Measurements from ENCODE around the gene CNNM3. TPM values are rescaled to one million over a fixed set of nuclear protein-coding genes. Genes with fewer than 3 reads are reported as not detected.

CNNM3 gene
- total RNA-seq, 1 donor from 2014 or later, result 32.6 TPM

DNA sequence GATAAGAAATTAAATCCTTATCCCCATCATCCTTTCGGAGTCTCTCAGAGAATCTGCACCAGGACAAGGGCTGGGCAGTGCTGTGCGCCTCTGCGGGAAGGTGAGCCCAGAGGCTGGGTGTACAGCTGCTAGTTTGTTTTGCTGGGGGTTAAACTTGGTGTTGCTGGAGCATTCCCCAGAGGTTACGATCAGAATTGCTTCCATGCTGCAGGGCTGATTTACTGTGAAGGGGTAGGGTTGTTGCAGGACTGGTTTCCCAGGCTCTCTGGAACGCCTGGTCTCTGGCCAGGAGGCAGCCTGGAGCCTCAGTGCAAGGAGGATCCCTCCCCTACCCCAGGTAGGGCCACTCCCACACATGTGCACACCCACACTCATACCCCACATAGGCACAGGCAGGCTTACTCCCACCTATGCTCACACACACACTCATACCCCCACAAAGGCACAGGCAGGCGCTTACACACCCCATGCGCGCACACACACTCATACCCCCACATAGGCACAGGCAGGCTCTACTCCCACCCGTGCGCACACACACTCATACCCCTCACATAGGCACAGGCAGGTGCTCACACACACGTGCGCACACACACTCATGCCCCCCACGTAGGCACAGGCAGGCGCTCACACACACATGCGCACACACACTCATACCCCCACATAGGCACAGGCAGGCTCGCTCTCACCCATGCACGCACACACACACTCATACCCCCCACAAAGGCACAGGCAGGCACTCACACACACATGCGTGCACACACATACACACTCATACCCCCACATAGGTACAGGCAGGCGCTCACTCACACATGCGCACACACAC is 44.1 kb upstream of the CNNM3 start:
- TF ChIP-seq, protein P1, sequence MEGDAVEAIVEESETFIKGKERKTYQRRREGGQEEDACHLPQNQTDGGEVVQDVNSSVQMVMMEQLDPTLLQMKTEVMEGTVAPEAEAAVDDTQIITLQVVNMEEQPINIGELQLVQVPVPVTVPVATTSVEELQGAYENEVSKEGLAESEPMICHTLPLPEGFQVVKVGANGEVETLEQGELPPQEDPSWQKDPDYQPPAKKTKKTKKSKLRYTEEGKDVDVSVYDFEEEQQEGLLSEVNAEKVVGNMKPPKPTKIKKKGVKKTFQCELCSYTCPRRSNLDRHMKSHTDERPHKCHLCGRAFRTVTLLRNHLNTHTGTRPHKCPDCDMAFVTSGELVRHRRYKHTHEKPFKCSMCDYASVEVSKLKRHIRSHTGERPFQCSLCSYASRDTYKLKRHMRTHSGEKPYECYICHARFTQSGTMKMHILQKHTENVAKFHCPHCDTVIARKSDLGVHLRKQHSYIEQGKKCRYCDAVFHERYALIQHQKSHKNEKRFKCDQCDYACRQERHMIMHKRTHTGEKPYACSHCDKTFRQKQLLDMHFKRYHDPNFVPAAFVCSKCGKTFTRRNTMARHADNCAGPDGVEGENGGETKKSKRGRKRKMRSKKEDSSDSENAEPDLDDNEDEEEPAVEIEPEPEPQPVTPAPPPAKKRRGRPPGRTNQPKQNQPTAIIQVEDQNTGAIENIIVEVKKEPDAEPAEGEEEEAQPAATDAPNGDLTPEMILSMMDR (conservative IDR thresholded peaks at IDR 0.05), result no peak
- Mint-ChIP-seq H3K27ac (ENCODE audit: unreplicated experiment) (no peak overlapping the region), H3K36me3 (ENCODE audit: low read depth) (no peaks in the 10 kb centered on the region), H3K27me3 (ENCODE audit: low read depth) (no peaks in the 10 kb centered on the region), H3K4me1 (no peaks in the 10 kb centered on the region), H3K9me3 (no peaks in the 10 kb centered on the region), H3K4me3 (no peak overlapping the region)
- no peak for DNase-seq (ENCODE audit: low read depth, low spot score)

DNA sequence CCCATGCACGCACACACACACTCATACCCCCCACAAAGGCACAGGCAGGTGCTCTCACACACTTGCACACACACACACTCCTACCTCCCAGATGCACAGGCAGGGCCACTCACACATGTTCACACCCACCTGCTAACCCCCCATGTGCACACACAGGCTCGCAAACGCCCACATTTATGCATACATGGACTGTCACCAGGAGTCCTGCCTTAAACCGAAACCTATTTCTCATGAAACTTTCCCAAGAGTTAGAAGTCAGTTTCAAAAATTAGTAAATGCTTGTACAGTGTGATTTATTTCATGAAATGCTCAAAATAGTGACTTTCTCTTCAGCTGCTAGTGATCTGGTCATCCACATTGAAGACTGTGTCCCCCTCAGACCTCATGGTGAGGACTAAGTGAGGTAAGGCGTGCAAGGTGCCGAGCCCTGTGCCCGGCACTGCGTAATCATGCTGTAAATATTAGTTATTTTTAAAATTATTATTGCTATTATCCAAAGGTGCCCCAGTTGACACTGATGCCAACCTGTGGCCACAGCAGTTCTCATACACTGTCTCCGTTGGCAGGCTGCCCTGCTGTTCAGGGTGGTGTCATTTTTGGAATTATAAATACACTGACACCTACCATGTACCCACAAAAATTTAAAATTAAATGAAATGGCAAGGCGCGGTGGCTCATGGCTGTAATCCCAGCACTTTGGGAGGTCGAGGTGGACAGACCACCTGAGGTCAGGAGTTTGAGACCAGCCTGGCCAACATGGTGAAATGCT is 43.0 kb upstream of the CNNM3 start:
- TF ChIP-seq, protein P1 (conservative IDR thresholded peaks at IDR 0.05), result no peak
- Mint-ChIP-seq H3K27me3 (ENCODE audit: low read depth) (no peaks in the 10 kb centered on the region), H3K4me1 (no peaks in the 10 kb centered on the region), H3K27ac (ENCODE audit: unreplicated experiment) (no peak overlapping the region), H3K4me3 (no peak overlapping the region), H3K36me3 (ENCODE audit: low read depth) (no peaks in the 10 kb centered on the region), H3K9me3 (no peaks in the 10 kb centered on the region)
- no peak for DNase-seq (ENCODE audit: low read depth, low spot score)

DNA sequence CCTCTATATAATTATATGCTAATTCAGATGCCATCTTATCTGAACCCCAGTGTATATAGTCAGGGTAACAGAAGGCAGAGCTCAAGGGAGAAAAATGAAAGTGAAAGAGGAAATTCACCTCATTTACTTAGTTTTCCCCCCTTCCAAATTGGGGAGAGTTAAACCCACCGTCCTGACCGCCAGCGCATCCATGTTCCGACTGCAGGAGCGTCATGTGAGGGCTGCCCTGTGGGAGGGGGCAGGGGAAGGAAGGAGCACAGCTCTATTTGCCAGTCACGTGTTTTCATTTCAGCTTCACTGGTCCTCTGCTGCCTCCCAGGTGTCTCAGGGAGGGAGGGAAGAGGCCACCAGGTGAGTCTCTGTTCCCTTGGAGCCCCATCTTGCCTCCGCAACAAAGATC is 42.1 kb upstream of the CNNM3 start:
- Mint-ChIP-seq H3K4me3 (no peak overlapping the region), H3K4me1 (no peaks in the 10 kb centered on the region), H3K9me3 (no peaks in the 10 kb centered on the region), H3K36me3 (ENCODE audit: low read depth) (no peaks in the 10 kb centered on the region), H3K27me3 (ENCODE audit: low read depth) (no peaks in the 10 kb centered on the region), H3K27ac (ENCODE audit: unreplicated experiment) (no peak overlapping the region)
- DNase-seq (ENCODE audit: low read depth, low spot score), result no peak
- TF ChIP-seq, protein P1 (conservative IDR thresholded peaks at IDR 0.05), result no peak

DNA sequence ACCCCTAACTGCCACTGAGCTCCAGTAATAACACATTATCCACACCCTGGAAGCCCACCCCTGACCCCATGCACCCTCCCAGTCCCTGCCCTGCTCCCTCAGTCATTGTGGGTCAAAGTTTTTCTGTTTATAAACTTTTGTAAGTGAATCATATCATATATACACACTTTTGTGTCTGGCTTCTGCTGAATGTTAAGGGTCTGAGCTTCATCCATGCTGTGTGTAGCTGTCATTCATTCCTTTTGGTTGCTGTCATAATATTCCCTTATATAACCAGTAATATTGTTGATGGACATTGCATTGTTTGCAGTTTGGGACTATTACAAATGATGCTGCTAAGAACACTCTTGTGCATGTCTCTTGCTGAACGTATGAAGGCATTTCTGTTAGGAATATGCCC is 40.9 kb upstream of the CNNM3 start:
- H3K27me3 Mint-ChIP-seq (ENCODE audit: low read depth), result no peaks in the 10 kb centered on the region
- H3K4me1 Mint-ChIP-seq, result no peaks in the 10 kb centered on the region
- no peak for DNase-seq (ENCODE audit: low read depth, low spot score)
- H3K27ac Mint-ChIP-seq (ENCODE audit: unreplicated experiment), result no peak overlapping the region
- TF ChIP-seq, protein P1 (conservative IDR thresholded peaks at IDR 0.05), result no peak
- H3K4me3 Mint-ChIP-seq, result no peak overlapping the region
- no peaks in the 10 kb centered on the region for H3K9me3 Mint-ChIP-seq
- no peaks in the 10 kb centered on the region for H3K36me3 Mint-ChIP-seq (ENCODE audit: low read depth)

DNA sequence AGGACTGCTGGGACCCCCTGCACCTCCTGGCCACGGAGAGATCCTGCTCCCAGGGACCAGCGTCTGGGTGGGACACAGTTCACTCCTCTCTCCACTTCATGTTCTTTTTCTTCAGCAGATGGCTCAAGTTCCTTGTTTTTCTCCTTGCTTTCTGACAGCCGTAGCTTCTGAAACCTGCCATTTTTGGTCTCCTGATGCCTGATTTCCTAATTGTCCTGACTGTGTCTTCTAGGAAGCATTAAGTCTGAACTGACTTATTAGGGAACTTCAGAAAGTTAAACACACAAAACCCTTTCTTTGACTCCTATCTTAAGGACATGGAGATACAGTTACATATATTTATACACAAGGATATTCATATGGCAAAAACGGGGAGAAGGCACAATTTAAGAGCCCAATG is 32.7 kb upstream of the CNNM3 start:
- H3K9me3 Mint-ChIP-seq, result no peaks in the 10 kb centered on the region
- no peak overlapping the region for H3K27ac Mint-ChIP-seq (ENCODE audit: unreplicated experiment)
- TF ChIP-seq, protein P1 (conservative IDR thresholded peaks at IDR 0.05), result no peak
- H3K36me3 Mint-ChIP-seq (ENCODE audit: low read depth), result no peaks in the 10 kb centered on the region
- no peak overlapping the region for H3K4me3 Mint-ChIP-seq
- H3K4me1 Mint-ChIP-seq, result peaks cover 7% of the 10 kb centered on the region
- DNase-seq (ENCODE audit: low read depth, low spot score), result no peak
- no peaks in the 10 kb centered on the region for H3K27me3 Mint-ChIP-seq (ENCODE audit: low read depth)

Data from neural crest cell (in vitro differentiated cells).